Esophagus squamous epithelium (tissue), 5 donors: ENCODE results near the gene NFAT5. TPM values are rescaled to one million over a fixed set of nuclear protein-coding genes. Genes with fewer than 3 reads are reported as not detected.

ENCODE experiments used
- DNase-seq: peaks from one replicate; lab custom pipeline; 2025; lab: John Stamatoyannopoulos, UW
- H3K27ac ChIP-seq, 4 donors: fragments of 200-600 bp; sonication (generic); one replicate each; pipeline ENCODE4 v1.5.1; 2016 to 2019; ENCODE audit warnings: mild to moderate bottlenecking in 1 of 4
- H3K27me3 ChIP-seq, 4 donors: fragments of 200-600 bp; sonication (generic); 1 replicate in 3 of 4; 2 replicates in 1 of 4; pipeline versions ENCODE4 v1.5.1 to v1.6.0; 2017 to 2021; ENCODE audit warnings: antibody characterized with exemption in 1 of 4
- H3K36me3 ChIP-seq, 3 donors: fragments of 200-600 bp; sonication (generic); one replicate each; pipeline ENCODE4 v1.5.1; 2016 to 2019
- H3K4me1 ChIP-seq, 3 donors: fragments of 200-600 bp; sonication (generic); one replicate each; pipeline ENCODE4 v1.5.1; 2017 to 2019
- H3K4me3 ChIP-seq, 4 donors: fragments of 200-600 bp; sonication (generic); 1 replicate in 3 of 4; 2 replicates in 1 of 4; pipeline ENCODE4 v1.5.1; 2016 to 2019; ENCODE audit warnings: mild to moderate bottlenecking in 2 of 4, moderate library complexity in 1 of 4
- H3K9me3 ChIP-seq, 3 donors: fragments of 200-600 bp; sonication (generic); one replicate each; pipeline ENCODE4 v1.5.1; 2016 to 2019
- POLR2A ChIP-seq, 4 donors: fragments of 450-650 bp; IDR thresholded peaks; one replicate each; pipeline ENCODE4 v1.6.1; 2017; ENCODE audit warnings: antibody characterized with exemption in 4 of 4, mild to moderate bottlenecking in 4 of 4, moderate library complexity in 3 of 4
- WGBS, 2 donors: methylation state at CpG; one replicate each; pipeline ENCODE4 v1.1.5; 2018; 5-methylcytosine and 5-hydroxymethylcytosine counted together
- intact Hi-C: fragments of 100-400 bp; cut with DNase I; formaldehyde crosslinking; loops from one replicate; pipeline ENCODE4 v1.15.0; 2022
- total RNA-seq, 4 donors: library from RNA; depleted of rRNA; stranded (reverse); fragments of >200 nt; gene quantifications; one replicate each; pipeline ENCODE4 v1.1.0, GENCODE V29; 2016
- TF ChIP-seq, protein P1 (sequence below), 6 experiments: fragments of 450-650 bp in 4 of 6; fragments of 200-600 bp in 2 of 6; sonication (generic) in 2 of 6; IDR thresholded peaks; one replicate each; pipeline ENCODE4 v1.5.1; 2016 to 2019; ENCODE audit warnings: antibody characterized with exemption in 6 of 6, mild to moderate bottlenecking in 4 of 6, moderate library complexity in 4 of 6
- donor health status: DM: yes; HTN: yes; CAD: no.

The NFAT5 gene
- total RNA-seq, 4 donors from 2014 or later = 15.7 to 59.3 (median 30.1) TPM

DNA sequence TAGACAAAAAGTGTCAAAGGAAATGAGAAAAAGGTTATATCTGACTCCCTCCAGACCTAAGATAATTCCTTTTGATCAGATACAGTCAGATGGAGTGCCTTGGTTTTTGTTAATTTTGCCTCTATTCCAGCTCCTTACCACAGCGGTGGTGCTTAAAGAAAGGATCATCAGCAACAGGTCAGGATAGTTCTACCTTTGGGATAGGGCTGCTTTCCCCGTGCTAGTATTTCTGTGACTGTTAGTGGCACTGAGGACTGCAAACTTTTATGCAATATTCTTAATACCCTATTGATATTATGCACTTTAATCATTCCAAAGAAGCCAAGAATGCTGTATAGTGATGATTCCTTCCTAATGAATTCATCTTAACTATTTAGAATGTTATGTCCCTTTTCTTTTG, 136.1 kb downstream of the NFAT5 start:
- H3K27me3 ChIP-seq = no peaks in the 10 kb centered on the region
- H3K4me1 ChIP-seq = peaks cover 0 to 12% (median 9%) of the 10 kb centered on the region in 3 donors
- DNase-seq = no peak
- no peak overlapping the region for H3K27ac ChIP-seq
- WGBS, 2 donors = 69 to 86% methylated on average over 2 of the region's 2 CpGs
- intact Hi-C loops = loop anchor here (10.0 kb wide), 1 partner anchor 307 kb away; no protein-coding TSS in a partner anchor
- H3K4me3 ChIP-seq = no peak overlapping the region
- TF ChIP-seq, protein P1, sequence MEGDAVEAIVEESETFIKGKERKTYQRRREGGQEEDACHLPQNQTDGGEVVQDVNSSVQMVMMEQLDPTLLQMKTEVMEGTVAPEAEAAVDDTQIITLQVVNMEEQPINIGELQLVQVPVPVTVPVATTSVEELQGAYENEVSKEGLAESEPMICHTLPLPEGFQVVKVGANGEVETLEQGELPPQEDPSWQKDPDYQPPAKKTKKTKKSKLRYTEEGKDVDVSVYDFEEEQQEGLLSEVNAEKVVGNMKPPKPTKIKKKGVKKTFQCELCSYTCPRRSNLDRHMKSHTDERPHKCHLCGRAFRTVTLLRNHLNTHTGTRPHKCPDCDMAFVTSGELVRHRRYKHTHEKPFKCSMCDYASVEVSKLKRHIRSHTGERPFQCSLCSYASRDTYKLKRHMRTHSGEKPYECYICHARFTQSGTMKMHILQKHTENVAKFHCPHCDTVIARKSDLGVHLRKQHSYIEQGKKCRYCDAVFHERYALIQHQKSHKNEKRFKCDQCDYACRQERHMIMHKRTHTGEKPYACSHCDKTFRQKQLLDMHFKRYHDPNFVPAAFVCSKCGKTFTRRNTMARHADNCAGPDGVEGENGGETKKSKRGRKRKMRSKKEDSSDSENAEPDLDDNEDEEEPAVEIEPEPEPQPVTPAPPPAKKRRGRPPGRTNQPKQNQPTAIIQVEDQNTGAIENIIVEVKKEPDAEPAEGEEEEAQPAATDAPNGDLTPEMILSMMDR (IDR thresholded peaks at IDR 0.05) = no peak
- TF ChIP-seq POLR2A (IDR thresholded peaks at IDR 0.05) = no peak
- peaks cover 0 to 79% (median 0%) of the 10 kb centered on the region in 3 donors for H3K36me3 ChIP-seq
- H3K9me3 ChIP-seq = no peaks in the 10 kb centered on the region

DNA sequence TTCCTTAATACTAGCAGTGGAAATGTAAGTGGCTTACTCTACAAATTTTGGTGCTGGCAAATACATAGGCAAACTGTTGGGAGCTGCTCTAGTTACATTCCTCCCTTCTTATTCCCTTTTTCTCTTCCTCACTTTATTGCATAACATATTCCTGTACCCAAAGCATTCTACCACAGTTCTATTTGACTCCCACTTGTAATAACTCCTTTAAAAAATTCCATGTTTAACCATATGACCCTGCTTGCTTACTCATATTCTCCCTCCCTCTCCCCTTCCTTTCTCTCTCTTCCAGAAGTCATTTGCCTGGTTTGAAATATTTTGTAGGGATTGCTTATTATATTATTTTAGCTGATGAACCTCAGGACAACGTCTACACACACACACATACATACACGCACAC, 137.9 kb downstream of the NFAT5 start:
- H3K27ac ChIP-seq = no peak overlapping the region
- H3K4me3 ChIP-seq = no peak overlapping the region
- WGBS, 2 donors = 52 to 91% methylated on average over 2 of the region's 2 CpGs

DNA sequence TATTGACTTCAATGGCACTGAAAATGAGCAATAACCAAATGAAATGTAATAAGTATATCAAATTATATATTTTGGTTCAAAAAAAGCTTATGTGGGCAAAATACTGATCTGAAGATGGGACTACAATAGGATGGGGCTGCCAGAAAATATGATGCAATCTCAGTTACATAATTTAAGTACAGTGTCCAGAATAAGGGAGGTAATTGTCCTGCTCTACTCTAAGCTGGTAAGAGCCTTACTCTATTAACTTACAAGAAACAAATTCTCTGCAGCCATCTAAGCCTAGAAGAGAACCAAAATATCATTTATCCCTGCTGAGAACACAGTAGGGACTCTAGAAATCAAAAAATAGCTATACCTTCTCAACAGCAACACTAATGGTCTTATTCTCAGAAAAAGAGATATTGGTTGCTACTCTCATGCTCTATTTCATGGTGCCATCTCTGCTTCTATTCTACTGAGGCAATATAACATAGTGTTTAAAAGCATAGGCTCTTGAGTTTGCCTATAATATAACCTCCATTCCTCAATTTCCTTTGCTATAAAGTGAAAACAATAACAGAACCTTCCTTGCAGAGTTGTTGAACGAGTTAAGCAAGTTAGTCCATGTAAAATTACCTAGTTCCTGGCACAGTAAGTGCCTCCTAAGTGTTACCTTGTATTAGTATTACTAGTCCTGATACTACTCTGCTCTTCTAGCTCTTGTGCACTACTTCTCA, 140.6 kb downstream of the NFAT5 start:
- TF ChIP-seq POLR2A (IDR thresholded peaks at IDR 0.05) = no peak
- TF ChIP-seq, protein P1 (IDR thresholded peaks at IDR 0.05) = no peak
- no peak for DNase-seq
- peaks cover 0 to 62% (median 3%) of the 10 kb centered on the region in 3 donors for H3K36me3 ChIP-seq
- WGBS, 2 donors = 50 to 60% methylated on average over 1 of the region's 1 CpG
- peak overlapping the region in 3 of 4 donors; percentile 18 to 75 (median 55) for H3K27ac ChIP-seq
- H3K4me1 ChIP-seq = peaks cover 0 to 57% (median 16%) of the 10 kb centered on the region in 3 donors
- H3K27me3 ChIP-seq = no peaks in the 10 kb centered on the region
- intact Hi-C loops = loop anchor here (10.0 kb wide), 1 partner anchor 312 kb away; no protein-coding TSS in a partner anchor
- no peaks in the 10 kb centered on the region for H3K9me3 ChIP-seq
- no peak overlapping the region for H3K4me3 ChIP-seq

More for the DNA sequence above, 137.9 kb downstream of the NFAT5 start:
- intact Hi-C loops = loop anchor here (10.0 kb wide), 1 partner anchor 309 kb away; no protein-coding TSS in a partner anchor
- Histone ChIP-seq H3K9me3 (no peaks in the 10 kb centered on the region), H3K4me1 (peaks cover 0 to 29% (median 12%) of the 10 kb centered on the region in 3 donors), H3K36me3 (peaks cover 0 to 80% (median 0%) of the 10 kb centered on the region in 3 donors), H3K27me3 (no peaks in the 10 kb centered on the region)
- TF ChIP-seq, protein P1 (IDR thresholded peaks at IDR 0.05) = no peak
- no peak for TF ChIP-seq POLR2A (IDR thresholded peaks at IDR 0.05)
- DNase-seq = no peak

DNA sequence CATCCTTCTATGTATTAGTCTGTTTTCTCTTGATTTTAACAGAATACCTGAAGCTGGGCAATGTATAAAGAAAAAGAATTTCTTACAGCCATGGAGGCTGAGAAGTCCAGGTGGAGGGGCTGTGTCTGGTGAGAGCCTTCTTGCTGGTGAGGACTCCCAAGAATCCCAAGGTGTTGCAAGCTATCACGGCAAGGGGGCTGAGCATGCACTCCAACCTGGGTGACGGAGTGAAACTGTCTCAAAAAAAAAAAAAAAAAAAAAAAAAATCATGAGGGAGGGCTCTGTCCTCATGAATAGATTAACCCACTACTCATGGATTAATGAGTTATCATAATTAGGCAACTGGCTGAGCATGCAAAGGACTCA, 141.2 kb downstream of the NFAT5 start:
- H3K27ac ChIP-seq = peak overlapping the region in 2 of 4 donors; percentile 55 to 75
- intact Hi-C loops = loop anchor here (10.0 kb wide), 1 partner anchor 312 kb away; no protein-coding TSS in a partner anchor
- peaks cover 0 to 62% (median 20%) of the 10 kb centered on the region in 3 donors for H3K4me1 ChIP-seq

More for the DNA sequence above, 141.2 kb downstream of the NFAT5 start:
- peaks cover 0 to 62% (median 6%) of the 10 kb centered on the region in 3 donors for H3K36me3 ChIP-seq
- no peak overlapping the region for H3K4me3 ChIP-seq
- no peaks in the 10 kb centered on the region for H3K27me3 ChIP-seq
- DNase-seq = no peak
- WGBS, 2 donors = 59 to 83% methylated on average over 2 of the region's 2 CpGs
- no peaks in the 10 kb centered on the region for H3K9me3 ChIP-seq
- TF ChIP-seq, protein P1 (IDR thresholded peaks at IDR 0.05) = no peak
- no peak for TF ChIP-seq POLR2A (IDR thresholded peaks at IDR 0.05)
